ENCODE data around the gene NAALADL2. TPM values are rescaled to one million over a fixed set of nuclear protein-coding genes. Genes with fewer than 3 reads are reported as not detected.

NAALADL2 gene
- total and polyA plus RNA-seq, 2 donors (not counting 1 experiment from before 2014, with no cell fraction given): not detected

GRCh38 chr3:174949523-174949922 is 90.4 kb downstream of the NAALADL2 start:
- intact Hi-C loops (cut with micrococcal nuclease): no loop called here
- H3K4me3 Mint-ChIP-seq: no peak overlapping the region
- Histone ChIP-seq H3K9ac (ENCODE audit: low read length) (no peak overlapping the region), H3K4me1 (ENCODE audit: control insufficient read depth in 2 of 2, insufficient read depth in 2 of 2, low read length in 2 of 2) (no peaks in the 10 kb centered on the region), H3K36me3 (replicated peaks in 1 of 2; ENCODE audit: control extremely low read depth in 1 of 2, control insufficient read depth in 1 of 2, extremely low read depth in 1 of 2, insufficient read depth in 2 of 2, low read length in 1 of 2) (no peaks in the 10 kb centered on the region), H3K79me2 (ENCODE audit: control insufficient read depth, insufficient read depth, low read length) (no peaks in the 10 kb centered on the region), H4K20me1 (ENCODE audit: control insufficient read depth, insufficient read depth, low read length, poor library complexity, severe bottlenecking) (no peaks in the 10 kb centered on the region), H3K27me3 (replicated peaks in 1 of 4; ENCODE audit: control extremely low read depth in 1 of 4, control insufficient read depth in 3 of 4, insufficient read depth in 4 of 4, low read length in 3 of 4) (no peaks in the 10 kb centered on the region), H3K4me3 (ENCODE audit: control extremely low read depth in 1 of 5, extremely low read depth in 1 of 5, insufficient read depth in 1 of 5, low read depth in 2 of 5, low read length in 4 of 5) (no peak overlapping the region), H3K27ac (ENCODE audit: low read length in 2 of 2) (no peak overlapping the region), H2AFZ (ENCODE audit: insufficient read depth, low read depth, low read length, poor library complexity, severe bottlenecking) (no peak overlapping the region), H3K9me3 (ENCODE audit: control extremely low read depth in 1 of 3, control insufficient read depth in 2 of 3, insufficient read depth in 1 of 3, low read length in 2 of 3) (peaks cover 0 to 6% (median 0%) of the 10 kb centered on the region in 3 donors), H3K4me2 (replicated peaks; ENCODE audit: low read depth, low read length, poor library complexity, severe bottlenecking) (no peak overlapping the region)
- no peaks in the 10 kb centered on the region for H3K27me3 Mint-ChIP-seq
- WGBS (ENCODE audit: insufficient coverage): 83% methylated on average over 1 of the region's 2 CpGs
- H3K9me3 Mint-ChIP-seq (ENCODE audit: insufficient read depth): peaks cover 2% of the 10 kb centered on the region
- H3K4me1 Mint-ChIP-seq: no peaks in the 10 kb centered on the region
- POLR2A ChIA-PET: no interaction called here
- no peak for TF ChIP-seq CTCF (IDR thresholded peaks at IDR 0.05)
- TF ChIP-seq EZH2 (IDR thresholded peaks at IDR 0.05; ENCODE audit: borderline replicate concordance, insufficient read depth, low read depth, low read length, poor library complexity, severe bottlenecking): no peak
- CTCF ChIA-PET: no interaction called here
- H3K27ac Mint-ChIP-seq: no peak overlapping the region
- DNase-seq (no peak), ATAC-seq (ENCODE audit: low read depth) (no peak)

DNA sequence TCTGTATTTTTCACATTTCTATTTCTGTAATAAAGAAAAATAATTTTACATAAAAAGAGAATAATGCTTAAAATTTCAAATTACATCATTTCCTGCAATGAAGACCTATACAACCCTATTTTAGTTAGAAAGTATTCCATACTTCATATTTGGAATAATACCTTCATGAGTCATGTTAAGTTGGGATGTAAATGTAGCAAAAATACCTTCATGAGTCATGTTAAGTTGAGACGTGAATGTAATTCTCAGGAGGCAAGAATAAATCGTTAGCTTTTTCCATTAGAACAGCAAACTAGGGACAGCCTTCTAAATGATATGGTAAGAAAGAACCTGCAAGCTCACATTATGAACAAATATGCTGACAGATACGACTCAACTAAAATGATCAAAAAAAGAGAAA is 91.9 kb downstream of the NAALADL2 start:
- H3K4me1 Mint-ChIP-seq: no peaks in the 10 kb centered on the region
- CTCF ChIA-PET: no interaction called here
- Histone ChIP-seq H3K9me3 (ENCODE audit: control extremely low read depth in 1 of 3, control insufficient read depth in 2 of 3, insufficient read depth in 1 of 3, low read length in 2 of 3) (no peaks in the 10 kb centered on the region), H3K79me2 (ENCODE audit: control insufficient read depth, insufficient read depth, low read length) (no peaks in the 10 kb centered on the region), H3K4me1 (ENCODE audit: control insufficient read depth in 2 of 2, insufficient read depth in 2 of 2, low read length in 2 of 2) (no peaks in the 10 kb centered on the region), H3K27me3 (replicated peaks in 1 of 4; ENCODE audit: control extremely low read depth in 1 of 4, control insufficient read depth in 3 of 4, insufficient read depth in 4 of 4, low read length in 3 of 4) (no peaks in the 10 kb centered on the region), H3K4me3 (ENCODE audit: control extremely low read depth in 1 of 5, extremely low read depth in 1 of 5, insufficient read depth in 1 of 5, low read depth in 2 of 5, low read length in 4 of 5) (no peak overlapping the region), H3K4me2 (replicated peaks; ENCODE audit: low read depth, low read length, poor library complexity, severe bottlenecking) (no peak overlapping the region), H4K20me1 (ENCODE audit: control insufficient read depth, insufficient read depth, low read length, poor library complexity, severe bottlenecking) (no peaks in the 10 kb centered on the region), H3K27ac (ENCODE audit: low read length in 2 of 2) (no peak overlapping the region), H3K9ac (ENCODE audit: low read length) (no peak overlapping the region), H2AFZ (ENCODE audit: insufficient read depth, low read depth, low read length, poor library complexity, severe bottlenecking) (no peak overlapping the region), H3K36me3 (replicated peaks in 1 of 2; ENCODE audit: control extremely low read depth in 1 of 2, control insufficient read depth in 1 of 2, extremely low read depth in 1 of 2, insufficient read depth in 2 of 2, low read length in 1 of 2) (no peaks in the 10 kb centered on the region)
- H3K27me3 Mint-ChIP-seq: no peaks in the 10 kb centered on the region
- TF ChIP-seq EZH2 (IDR thresholded peaks at IDR 0.05; ENCODE audit: borderline replicate concordance, insufficient read depth, low read depth, low read length, poor library complexity, severe bottlenecking): no peak
- TF ChIP-seq CTCF (IDR thresholded peaks at IDR 0.05): no peak
- intact Hi-C loops (cut with micrococcal nuclease): no loop called here
- no peak for ATAC-seq (ENCODE audit: low read depth)
- no CpG with 5 or more reads among the region's 3 CpGs for WGBS (ENCODE audit: insufficient coverage)
- H3K4me3 Mint-ChIP-seq: no peak overlapping the region
- no peak for DNase-seq
- H3K9me3 Mint-ChIP-seq (ENCODE audit: insufficient read depth): peaks cover 2% of the 10 kb centered on the region
- POLR2A ChIA-PET: no interaction called here
- no peak overlapping the region for H3K27ac Mint-ChIP-seq

Measured in B cell (primary cell).